Measurements from ENCODE around the gene EVC. TPM values are rescaled to one million over a fixed set of nuclear protein-coding genes. Genes with fewer than 3 reads are reported as not detected.

The EVC gene
- total RNA-seq, 2 experiments from 2014 or later: 2.2 to 4.0 TPM

- Mint-ChIP-seq H3K4me3 (no peak overlapping the region), H3K27me3 (peaks cover 13% of the 10 kb centered on the region), H3K27ac (peak overlapping the region; percentile 50), H3K4me1 (peaks cover 37% of the 10 kb centered on the region), H3K36me3 (no peaks in the 10 kb centered on the region), H3K9me3 (ENCODE audit: low read depth) (no peaks in the 10 kb centered on the region)
- CTCF ChIA-PET: interaction anchor here (0.7 kb wide), 1 partner anchor 543 kb away, joined by 3 read pairs; no protein-coding TSS in a partner anchor
- ATAC-seq: peak; percentile 91
- DNase-seq: peak; percentile 83
These were observed 152.6 kb downstream of the EVC start for GRCh38 chr4:5863461-5864113.

Other genes starting within 250 kb of the EVC start
- 1 to 10 TPM; 1.3 to 1.4 TPM for gene EVC2, start 2.6 kb upstream of the EVC start, total RNA-seq
- gene CRMP1, start 181.9 kb downstream of the EVC start, total RNA-seq: under 1 TPM; 0.16 to 0.20 TPM

All from activated CD8-positive, alpha-beta memory T cell treated with anti-CD3 and anti-CD28 coated beads, Interleukin-2, amount 10 ng/mL, durations not matched to agents 7 days and 5 days (primary cell).